H1 (cell line): Measurements from ENCODE around the gene NFIA. TPM values are rescaled to one million over a fixed set of nuclear protein-coding genes. Genes with fewer than 3 reads are reported as not detected.

Experiments used
- CTCF ChIA-PET: fragments of 300-600 bp; sonication (Branson Sonifier 250); formaldehyde crosslinking; loops from one replicate; lab custom pipeline; 2021; ENCODE audit not compliant: partially characterized antibody; lab: Charles Lee
- POLR2A ChIA-PET: fragments of 300-600 bp; sonication (Branson Sonifier 250); formaldehyde crosslinking; loops from one replicate; lab custom pipeline; 2021; ENCODE audit warnings: inconsistent platforms; ENCODE audit not compliant: partially characterized antibody; lab: Charles Lee
- DNase-seq, 2 experiments: peaks; one replicate each; pipeline versions ENCODE4 v3.0.0 to v3.0.0-alpha.2; 2010 to 2022; ENCODE audit warnings: low spot score in 2 of 2, low read depth in 1 of 2, mixed read lengths in 1 of 2
- FAIRE-seq: peaks from 2 replicates; lab custom pipeline; 2011; peaks lifted over from hg19 to GRCh38; lab: Jason Lieb, UNC
- H2AFZ ChIP-seq: 2 replicates; pipeline ENCODE4 v1.8.1; 2012; ENCODE audit warnings: low read length, inconsistent platforms
- H2AK5ac ChIP-seq: 2 replicates; pipeline ENCODE4 v1.6.1; 2013; ENCODE audit warnings: low read depth, low read length
- H2BK120ac ChIP-seq: replicated peaks from 2 replicates; pipeline ENCODE3; 2013; ENCODE audit warnings: low read depth, low read length, inconsistent platforms
- H2BK12ac ChIP-seq: 2 replicates; pipeline ENCODE4 v1.6.1; 2013; ENCODE audit warnings: low read depth, low read length
- H2BK15ac ChIP-seq: 2 replicates; pipeline ENCODE4 v1.6.1; 2013; ENCODE audit warnings: low read length
- H2BK20ac ChIP-seq: 2 replicates; pipeline ENCODE4 v1.6.1; 2013; ENCODE audit warnings: low read length
- H2BK5ac ChIP-seq: 2 replicates; pipeline ENCODE4 v1.6.1; 2013; ENCODE audit warnings: low read depth, low read length
- H3K14ac ChIP-seq: 2 replicates; pipeline ENCODE4 v1.6.1; 2013; ENCODE audit warnings: inconsistent platforms; ENCODE audit not compliant: insufficient read length
- H3K18ac ChIP-seq: 2 replicates; pipeline ENCODE4 v1.6.1; 2013; ENCODE audit warnings: low read length; ENCODE audit errors: extremely low read depth
- H3K23ac ChIP-seq: 2 replicates; pipeline ENCODE4 v1.6.1; 2013; ENCODE audit warnings: inconsistent platforms; ENCODE audit not compliant: insufficient read length
- H3K23me2 ChIP-seq: 2 replicates; pipeline ENCODE4 v1.6.1; 2013; ENCODE audit warnings: low read depth, low read length
- H3K27ac ChIP-seq: 2 replicates; pipeline ENCODE4 v1.6.1; 2011; ENCODE audit warnings: low read depth, low read length, inconsistent platforms
- H3K27me3 ChIP-seq, 4 experiments: replicated peaks in 1 of 4; 1 replicate in 1 of 4; 2 replicates in 3 of 4; pipeline versions ENCODE4 v1.6.1 to v1.8.1; 2011 to 2013; ENCODE audit warnings: low read length in 3 of 4, mild to moderate bottlenecking in 3 of 4, inconsistent platforms in 2 of 4, mixed read lengths in 2 of 4, moderate library complexity in 1 of 4; ENCODE audit not compliant: control insufficient read depth in 3 of 4, insufficient read depth in 3 of 4; ENCODE audit errors: extremely low read depth in 1 of 4
- H3K36me3 ChIP-seq, 4 experiments: 2 replicates each; pipeline versions ENCODE4 v1.6.1 to v1.8.1; 2011 to 2013; ENCODE audit warnings: mild to moderate bottlenecking in 4 of 4, low read length in 3 of 4, moderate library complexity in 2 of 4, control low read depth in 1 of 4, inconsistent platforms in 1 of 4; ENCODE audit not compliant: insufficient read depth in 4 of 4, control insufficient read depth in 2 of 4
- H3K4ac ChIP-seq: replicated peaks from 2 replicates; pipeline ENCODE3; 2013; ENCODE audit warnings: low read length, low read depth, mixed read lengths, inconsistent platforms; ENCODE audit not compliant: insufficient read length
- H3K4me1 ChIP-seq, 4 experiments: replicated peaks in 1 of 4; 1 replicate in 1 of 4; 2 replicates in 3 of 4; pipeline versions ENCODE4 v1.6.1 to v1.8.1; 2011 to 2013; ENCODE audit warnings: low read length in 3 of 4, inconsistent platforms in 2 of 4, mixed read lengths in 1 of 4; ENCODE audit not compliant: insufficient read depth in 4 of 4, control insufficient read depth in 3 of 4
- H3K4me2 ChIP-seq, 2 experiments: 2 replicates each; pipeline versions ENCODE4 v1.6.1 to v1.8.1; 2011 to 2013; ENCODE audit warnings: low read depth in 2 of 2, low read length in 2 of 2, control low read depth in 1 of 2, inconsistent platforms in 1 of 2, mild to moderate bottlenecking in 1 of 2; ENCODE audit not compliant: insufficient read depth in 1 of 2
- H3K4me3 ChIP-seq, 4 experiments: fragments of 200-600, 300-600 bp in 1 of 4; sonication (generic), shearing (Covaris generic), sonication (Bioruptor Twin) in 1 of 4; 2 replicates each; pipeline versions ENCODE4 v1.5.1 to v1.8.1; 2011 to 2016; ENCODE audit warnings: low read length in 4 of 4, low read depth in 3 of 4, control low read depth in 2 of 4, inconsistent platforms in 2 of 4, mild to moderate bottlenecking in 2 of 4, mixed read lengths in 1 of 4, moderate library complexity in 1 of 4; ENCODE audit not compliant: insufficient read depth in 2 of 4; ENCODE audit errors: extremely low read depth in 1 of 4
- H3K56ac ChIP-seq: replicated peaks from 2 replicates; pipeline ENCODE3; 2013; ENCODE audit warnings: low read depth, mild to moderate bottlenecking, mixed read lengths, low read length, inconsistent platforms; ENCODE audit not compliant: insufficient read length
- H3K79me1 ChIP-seq: 2 replicates; pipeline ENCODE4 v1.6.1; 2013; ENCODE audit warnings: low read depth, low read length, control low read depth
- H3K79me2 ChIP-seq, 2 experiments: 2 replicates each; pipeline versions ENCODE4 v1.6.1 to v1.8.1; 2012 to 2013; ENCODE audit warnings: low read length in 2 of 2, mild to moderate bottlenecking in 2 of 2, inconsistent platforms in 1 of 2; ENCODE audit not compliant: insufficient read depth in 2 of 2, control insufficient read depth in 1 of 2
- H3K9ac ChIP-seq, 4 experiments: replicated peaks in 1 of 4; 1 replicate in 1 of 4; 2 replicates in 3 of 4; pipeline versions ENCODE4 v1.6.1 to v1.8.1; 2011 to 2013; ENCODE audit warnings: low read depth in 3 of 4, low read length in 3 of 4, control low read depth in 2 of 4, mild to moderate bottlenecking in 2 of 4, moderate library complexity in 2 of 4, inconsistent platforms in 1 of 4; ENCODE audit errors: extremely low read depth in 1 of 4
- H3K9me3 ChIP-seq, 2 experiments: 2 replicates each; pipeline versions ENCODE4 v1.6.1 to v1.8.1; 2012 to 2013; ENCODE audit warnings: mild to moderate bottlenecking in 2 of 2, moderate library complexity in 2 of 2, control low read depth in 1 of 2, inconsistent platforms in 1 of 2, low read depth in 1 of 2, low read length in 1 of 2, mixed read lengths in 1 of 2; ENCODE audit not compliant: insufficient read depth in 2 of 2
- H4K20me1 ChIP-seq, 2 experiments: replicated peaks in 1 of 2; 2 replicates each; pipeline versions ENCODE3 to v1.8.1; 2011 to 2013; ENCODE audit warnings: inconsistent platforms in 2 of 2, low read length in 2 of 2, mild to moderate bottlenecking in 1 of 2; ENCODE audit not compliant: insufficient read depth in 2 of 2, control insufficient read depth in 1 of 2
- H4K5ac ChIP-seq: 2 replicates; pipeline ENCODE4 v1.6.1; 2013; ENCODE audit warnings: low read length, low read depth, mixed read lengths, inconsistent platforms; ENCODE audit not compliant: insufficient read length
- H4K8ac ChIP-seq: 2 replicates; pipeline ENCODE4 v1.8.0; 2013; ENCODE audit warnings: mild to moderate bottlenecking, moderate library complexity, low read length, inconsistent platforms; ENCODE audit not compliant: insufficient read depth; ENCODE audit errors: extremely low read depth
- H4K91ac ChIP-seq: replicated peaks from 2 replicates; pipeline ENCODE3; 2013; ENCODE audit warnings: low read length, mixed read lengths, inconsistent platforms; ENCODE audit not compliant: insufficient read length
- BRCA1 ChIP-seq: IDR thresholded peaks from 2 replicates; pipeline ENCODE4 v1.6.1; 2012; ENCODE audit warnings: low read depth, low read length, improper control_type of control experiment
- SP2 ChIP-seq: IDR thresholded peaks from 2 replicates; pipeline ENCODE4 v1.6.1; 2012; ENCODE audit warnings: mild to moderate bottlenecking, low read length, inconsistent platforms
- WGBS, 2 experiments: shearing (Covaris generic) in 1 of 2; methylation state at CpG; one replicate each; pipeline versions ENCODE4 v1.1.6 to v1.1.7; 2013 to 2015; ENCODE audit warnings: low lambda C conversion rate in 2 of 2, mixed read lengths in 2 of 2, inconsistent platforms in 1 of 2, low coverage in 1 of 2, missing lambda C conversion rate in 1 of 2; ENCODE audit not compliant: insufficient replicate concordance in 2 of 2, insufficient coverage in 1 of 2, insufficient read length in 1 of 2; ENCODE audit errors: extremely low coverage in 1 of 2, missing lambda C conversion rate in 1 of 2; 5-methylcytosine and 5-hydroxymethylcytosine counted together
- polyA plus RNA-seq, 7 experiments: library from polyadenylated mRNA; depleted of rRNA in 3 of 7; stranded (reverse) in 5 of 7; unstranded in 2 of 7; fragments of >200 nt in 5 of 7; fragments of 200-250 nt in 2 of 7; gene quantifications; 1 replicate in 5 of 7; 2 replicates in 1 of 7; 4 replicates in 1 of 7; pipeline versions ENCODE4 v1.2.1 to v1.2.3, GENCODE V29; 2011 to 2013; ENCODE audit warnings: missing spikeins in 2 of 7, mixed read lengths in 2 of 7
- total RNA-seq: library from RNA; stranded (reverse); fragmentation: NEBNext Ultra II Directional; extraction: Animal tissue kit (Norgen Biotek cat#: 25700); gene quantifications from 2 replicates; pipeline ENCODE4 v1.2.1, GENCODE V29; 2021

NFIA gene
- total and polyA plus RNA-seq, 2 of the 8 experiments (the other 6 are each of a cell fraction or from before 2014, with no cell fraction given), result 1.8 to 2.3 TPM

DNA sequence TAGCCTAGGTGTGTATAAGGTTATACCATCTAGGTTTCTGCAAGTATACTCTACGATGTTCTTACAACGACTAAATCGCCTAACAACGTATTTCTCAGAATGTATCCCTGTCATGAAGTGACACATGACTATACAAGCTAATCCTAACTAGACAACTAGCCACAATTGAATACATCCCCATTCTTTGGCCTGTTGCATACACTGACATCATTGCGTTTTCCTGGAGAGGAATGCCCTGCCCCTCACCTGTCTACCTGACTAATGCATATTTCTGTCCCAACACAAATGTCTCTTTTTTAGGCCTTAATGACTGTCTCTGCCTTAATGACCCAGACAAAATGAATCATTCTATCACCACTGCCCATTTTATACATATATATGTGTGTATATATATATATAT, 8.5 kb upstream of the NFIA start:
- Histone ChIP-seq H2BK12ac (no peak overlapping the region), H3K18ac (no peak overlapping the region), H4K5ac (no peak overlapping the region), H3K9me3 (no peaks in the 10 kb centered on the region), H2BK20ac (no peak overlapping the region), H2BK15ac (no peak overlapping the region), H2AFZ (no peak overlapping the region), H3K79me1 (no peaks in the 10 kb centered on the region), H3K4me2 (no peak overlapping the region), H3K23ac (no peak overlapping the region), H3K4me1 (peaks cover 0 to 6% (median 0%) of the 10 kb centered on the region in 4 experiments; a peak in 1 of 7 replicates), H4K8ac (no peak overlapping the region), H4K91ac (no peak overlapping the region), H3K79me2 (no peaks in the 10 kb centered on the region), H3K4me3 (no peak overlapping the region), H3K36me3 (no peaks in the 10 kb centered on the region), H2BK5ac (no peak overlapping the region), H2BK120ac (no peak overlapping the region), H3K23me2 (no peaks in the 10 kb centered on the region), H3K27ac (no peak overlapping the region), H2AK5ac (no peak overlapping the region), H3K4ac (no peak overlapping the region), H3K14ac (no peak overlapping the region), H4K20me1 (peaks cover 0 to 3% of the 10 kb centered on the region in 2 experiments), H3K9ac (no peak overlapping the region), H3K27me3 (peaks cover 3 to 11% (median 9%) of the 10 kb centered on the region in 4 experiments), H3K56ac (no peak overlapping the region)
- POLR2A ChIA-PET, result no interaction called here
- CTCF ChIA-PET, result interaction anchor here (0.6 kb wide), 1 partner anchor 661 kb away, joined by 3 read pairs; no protein-coding TSS in a partner anchor
- DNase-seq (no peak), FAIRE-seq (no peak)
- TF ChIP-seq SP2, result no peak
- TF ChIP-seq BRCA1, result no peak
- 89% methylated on average over 5 of the region's 5 CpGs; no CpG with 5 or more reads in 1 of the 2 experiments for WGBS, 2 experiments
